ENCODE data around the gene TNNI2.
"Not testable (repeated sequence)": the region's sequence is repeated elsewhere in the genome, so short reads cannot be mapped to it uniquely, and the experiment has no call there.

Gene TNNI2

DNA sequence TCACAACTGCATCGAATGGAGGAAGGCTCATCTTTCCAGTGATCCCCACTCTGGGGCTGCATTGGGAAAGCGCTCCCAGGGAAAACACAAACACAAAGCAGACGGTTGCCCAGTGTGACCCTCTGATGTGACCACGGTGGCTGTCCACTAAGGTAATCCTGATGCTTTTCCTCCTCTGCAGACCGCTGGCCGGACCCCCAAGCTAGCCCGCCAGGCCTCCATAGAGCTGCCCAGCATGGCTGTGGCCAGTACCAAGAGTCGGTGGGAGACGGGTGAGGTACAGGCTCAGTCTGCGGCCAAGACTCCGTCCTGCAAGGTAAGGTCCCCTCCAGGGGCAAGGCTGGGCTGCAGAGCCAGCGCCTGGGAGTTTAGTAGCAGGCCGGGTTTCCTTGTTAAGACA, 47.8 kb downstream of the TNNI2 start:
- H3K36me3 ChIP-seq (ENCODE audit: control insufficient read depth in 2 of 2, insufficient read depth in 1 of 2, low read length in 2 of 2); POLR2A ChIA-PET; CTCF ChIA-PET; H3K9me3 ChIP-seq (ENCODE audit: control insufficient read depth, insufficient read depth, low read depth, low read length); H3K27ac ChIP-seq (ENCODE audit: extremely low read depth, low read depth, low read length); H3K4me3 ChIP-seq (ENCODE audit: low read depth, low read length); H3K4me1 ChIP-seq (ENCODE audit: control insufficient read depth, insufficient read depth, low read length): not testable (repeated sequence)
- peak; percentile 39; the same call in 1 of the 2 replicates for TF ChIP-seq PRDM10 (tag by site-specific recombination; IDR thresholded peaks at IDR 0.05)

DNA sequence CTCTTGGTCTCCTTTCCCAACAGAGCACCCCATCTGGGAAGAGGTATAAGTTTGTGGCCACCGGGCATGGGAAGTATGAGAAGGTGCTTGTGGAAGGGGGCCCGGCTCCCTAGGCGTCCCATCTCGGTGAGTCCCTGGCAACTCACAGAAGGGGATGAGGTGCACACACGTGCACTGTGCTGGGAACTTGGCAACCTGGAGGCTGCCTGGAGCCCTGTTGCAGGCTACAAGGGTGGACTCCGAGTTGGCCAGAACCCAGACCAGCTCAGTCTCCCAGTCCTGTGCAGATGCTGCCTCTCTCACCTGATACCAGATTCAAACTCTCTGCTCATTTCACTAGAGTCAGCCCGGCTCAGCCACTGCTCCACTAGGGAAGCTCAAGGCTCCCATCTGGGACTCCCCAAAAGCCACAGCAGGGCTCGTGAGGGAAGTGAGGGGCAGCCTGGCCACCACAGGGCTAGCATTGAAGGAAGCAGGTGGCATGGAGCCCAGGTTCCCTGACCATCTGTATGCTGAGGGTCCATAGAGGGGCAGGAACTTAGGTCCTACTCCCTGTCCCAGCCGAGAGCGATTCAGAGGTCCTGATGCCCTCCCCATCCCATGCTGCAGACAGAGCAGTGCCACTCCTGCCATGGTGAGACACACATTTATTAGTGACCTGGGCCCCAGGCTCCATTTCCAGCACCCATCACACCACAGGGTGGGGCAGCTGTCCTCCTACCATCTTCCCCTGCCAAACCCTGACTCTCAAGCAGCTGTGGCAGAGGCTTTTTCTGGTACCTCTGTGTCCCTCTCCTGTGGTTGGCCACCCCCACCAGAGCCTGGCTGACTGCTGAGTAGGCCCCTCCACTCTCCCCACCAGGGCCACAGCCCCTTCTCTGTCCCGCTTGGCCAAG, 48.9 kb downstream of the TNNI2 start:
- no peak for TF ChIP-seq ZNF629 (tag by site-specific recombination; IDR thresholded peaks at IDR 0.05)
- TF ChIP-seq SP3 (tag by site-specific recombination; IDR thresholded peaks at IDR 0.05): no peak
- no peak for TF ChIP-seq ZNF76 (tag by site-specific recombination; IDR thresholded peaks at IDR 0.05; ENCODE audit: borderline replicate concordance, low read depth)
- TF ChIP-seq ZNF311 (tag by site-specific recombination; IDR thresholded peaks at IDR 0.05; ENCODE audit: borderline replicate concordance): no peak
- no peak for TF ChIP-seq ZNF777 (tag by site-specific recombination; IDR thresholded peaks at IDR 0.05; ENCODE audit: borderline replicate concordance)
- no peak for TF ChIP-seq ZNF138 (tag by site-specific recombination; IDR thresholded peaks at IDR 0.05; ENCODE audit: borderline replicate concordance)
- TF ChIP-seq ZNF350 (tag by site-specific recombination; IDR thresholded peaks at IDR 0.05): no peak
- no peaks in the 10 kb centered on the region for H3K9me3 ChIP-seq (ENCODE audit: control insufficient read depth, insufficient read depth, low read depth, low read length)
- H3K27ac ChIP-seq (ENCODE audit: extremely low read depth, low read depth, low read length): no peak overlapping the region
- ChIA-PET CTCF (interaction anchor here (0.9 kb wide), 1 partner anchor 149 kb away, joined by 3 read pairs; no protein-coding TSS in a partner anchor), POLR2A (no interaction called here)
- H3K36me3 ChIP-seq (ENCODE audit: control insufficient read depth in 2 of 2, insufficient read depth in 1 of 2, low read length in 2 of 2): no peaks in the 10 kb centered on the region
- H3K4me3 ChIP-seq (ENCODE audit: low read depth, low read length): no peak overlapping the region
- H3K4me1 ChIP-seq (ENCODE audit: control insufficient read depth, insufficient read depth, low read length): no peaks in the 10 kb centered on the region

- TF ChIP-seq SCRT2 (tag by site-specific recombination; IDR thresholded peaks at IDR 0.05) (no peak), FEZF1 (tag by site-specific recombination; IDR thresholded peaks at IDR 0.05) (no peak), CTCF (tag by site-specific recombination; IDR thresholded peaks at IDR 0.05) (no peak), ZNF629 (tag by site-specific recombination; IDR thresholded peaks at IDR 0.05) (no peak), SP7 (tag by site-specific recombination; IDR thresholded peaks at IDR 0.05) (no peak), ZNF664 (tag by site-specific recombination; IDR thresholded peaks at IDR 0.05) (no peak), ZNF311 (tag by site-specific recombination; IDR thresholded peaks at IDR 0.05; ENCODE audit: borderline replicate concordance) (no peak), ZNF24 (tag by site-specific recombination; IDR thresholded peaks at IDR 0.05) (no peak), ZNF266 (tag by site-specific recombination; IDR thresholded peaks at IDR 0.05; ENCODE audit: low read depth) (no peak), ZNF335 (tag by site-specific recombination; conservative IDR thresholded peaks at IDR 0.05) (no peak), ZNF585B (tag by site-specific recombination; IDR thresholded peaks at IDR 0.05) (no peak)
- TF ChIP-seq, protein P1, sequence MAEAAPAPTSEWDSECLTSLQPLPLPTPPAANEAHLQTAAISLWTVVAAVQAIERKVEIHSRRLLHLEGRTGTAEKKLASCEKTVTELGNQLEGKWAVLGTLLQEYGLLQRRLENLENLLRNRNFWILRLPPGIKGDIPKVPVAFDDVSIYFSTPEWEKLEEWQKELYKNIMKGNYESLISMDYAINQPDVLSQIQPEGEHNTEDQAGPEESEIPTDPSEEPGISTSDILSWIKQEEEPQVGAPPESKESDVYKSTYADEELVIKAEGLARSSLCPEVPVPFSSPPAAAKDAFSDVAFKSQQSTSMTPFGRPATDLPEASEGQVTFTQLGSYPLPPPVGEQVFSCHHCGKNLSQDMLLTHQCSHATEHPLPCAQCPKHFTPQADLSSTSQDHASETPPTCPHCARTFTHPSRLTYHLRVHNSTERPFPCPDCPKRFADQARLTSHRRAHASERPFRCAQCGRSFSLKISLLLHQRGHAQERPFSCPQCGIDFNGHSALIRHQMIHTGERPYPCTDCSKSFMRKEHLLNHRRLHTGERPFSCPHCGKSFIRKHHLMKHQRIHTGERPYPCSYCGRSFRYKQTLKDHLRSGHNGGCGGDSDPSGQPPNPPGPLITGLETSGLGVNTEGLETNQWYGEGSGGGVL (tag by site-specific recombination; IDR thresholded peaks at IDR 0.05): no peak
- TF ChIP-seq, protein P2, sequence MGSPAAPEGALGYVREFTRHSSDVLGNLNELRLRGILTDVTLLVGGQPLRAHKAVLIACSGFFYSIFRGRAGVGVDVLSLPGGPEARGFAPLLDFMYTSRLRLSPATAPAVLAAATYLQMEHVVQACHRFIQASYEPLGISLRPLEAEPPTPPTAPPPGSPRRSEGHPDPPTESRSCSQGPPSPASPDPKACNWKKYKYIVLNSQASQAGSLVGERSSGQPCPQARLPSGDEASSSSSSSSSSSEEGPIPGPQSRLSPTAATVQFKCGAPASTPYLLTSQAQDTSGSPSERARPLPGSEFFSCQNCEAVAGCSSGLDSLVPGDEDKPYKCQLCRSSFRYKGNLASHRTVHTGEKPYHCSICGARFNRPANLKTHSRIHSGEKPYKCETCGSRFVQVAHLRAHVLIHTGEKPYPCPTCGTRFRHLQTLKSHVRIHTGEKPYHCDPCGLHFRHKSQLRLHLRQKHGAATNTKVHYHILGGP (tag by site-specific recombination; IDR thresholded peaks at IDR 0.05): no peak
- TF ChIP-seq, protein P3, sequence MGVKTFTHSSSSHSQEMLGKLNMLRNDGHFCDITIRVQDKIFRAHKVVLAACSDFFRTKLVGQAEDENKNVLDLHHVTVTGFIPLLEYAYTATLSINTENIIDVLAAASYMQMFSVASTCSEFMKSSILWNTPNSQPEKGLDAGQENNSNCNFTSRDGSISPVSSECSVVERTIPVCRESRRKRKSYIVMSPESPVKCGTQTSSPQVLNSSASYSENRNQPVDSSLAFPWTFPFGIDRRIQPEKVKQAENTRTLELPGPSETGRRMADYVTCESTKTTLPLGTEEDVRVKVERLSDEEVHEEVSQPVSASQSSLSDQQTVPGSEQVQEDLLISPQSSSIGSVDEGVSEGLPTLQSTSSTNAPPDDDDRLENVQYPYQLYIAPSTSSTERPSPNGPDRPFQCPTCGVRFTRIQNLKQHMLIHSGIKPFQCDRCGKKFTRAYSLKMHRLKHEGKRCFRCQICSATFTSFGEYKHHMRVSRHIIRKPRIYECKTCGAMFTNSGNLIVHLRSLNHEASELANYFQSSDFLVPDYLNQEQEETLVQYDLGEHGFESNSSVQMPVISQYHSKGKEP (tag by site-specific recombination; IDR thresholded peaks at IDR 0.05): no peak
- CTCF ChIA-PET: interaction anchor here (0.6 kb wide), 1 partner anchor 44 kb away, joined by 3 read pairs; no protein-coding TSS in a partner anchor
- Histone ChIP-seq H3K4me3 (ENCODE audit: low read depth, low read length) (no peak overlapping the region), H3K9me3 (ENCODE audit: control insufficient read depth, insufficient read depth, low read depth, low read length) (no peaks in the 10 kb centered on the region), H3K4me1 (ENCODE audit: control insufficient read depth, insufficient read depth, low read length) (no peaks in the 10 kb centered on the region), H3K27ac (ENCODE audit: extremely low read depth, low read depth, low read length) (no peak overlapping the region), H3K36me3 (ENCODE audit: control insufficient read depth in 2 of 2, insufficient read depth in 1 of 2, low read length in 2 of 2) (no peaks in the 10 kb centered on the region)
- POLR2A ChIA-PET: no interaction called here
Observed at GRCh38 chr11:1888347-1888753, 49.6 kb downstream of the TNNI2 start.

Measured in HEK293 (cell line).